ENCODE data around the gene DNAJC10.

DNA sequence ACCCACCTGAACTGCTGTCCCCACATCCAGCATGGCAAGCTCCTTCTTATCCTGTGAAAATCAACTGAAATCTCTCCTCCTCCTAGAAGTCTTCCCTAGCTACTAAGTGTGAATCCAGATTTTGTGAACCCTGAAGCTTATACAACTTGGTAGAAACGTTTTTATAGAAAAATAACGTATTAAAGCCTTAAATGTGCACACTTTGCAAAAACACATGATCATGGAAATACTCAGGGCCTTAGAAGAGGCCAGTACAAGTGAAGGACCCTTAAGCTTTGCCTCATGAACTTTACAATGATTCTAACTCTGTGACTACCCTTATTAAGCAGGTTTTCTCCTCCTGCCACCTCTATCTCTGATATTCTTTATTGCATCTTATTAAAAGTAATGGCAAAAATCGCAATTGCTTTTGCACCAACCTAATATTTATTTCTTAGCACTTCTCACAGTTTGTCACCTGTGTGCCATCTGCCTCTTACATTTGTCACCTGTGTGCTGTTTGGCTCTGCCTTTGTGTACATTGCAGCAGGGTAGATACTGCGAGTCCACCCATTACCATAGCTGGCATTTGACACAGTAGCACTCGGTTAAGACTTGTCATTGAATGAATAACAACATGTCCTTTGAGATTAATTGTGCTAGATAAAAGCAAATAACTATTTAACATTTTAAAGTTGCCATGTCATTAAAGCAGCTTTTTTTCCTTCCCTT, 108.2 kb downstream of the DNAJC10 start:
- TF ChIP-seq, protein P1, sequence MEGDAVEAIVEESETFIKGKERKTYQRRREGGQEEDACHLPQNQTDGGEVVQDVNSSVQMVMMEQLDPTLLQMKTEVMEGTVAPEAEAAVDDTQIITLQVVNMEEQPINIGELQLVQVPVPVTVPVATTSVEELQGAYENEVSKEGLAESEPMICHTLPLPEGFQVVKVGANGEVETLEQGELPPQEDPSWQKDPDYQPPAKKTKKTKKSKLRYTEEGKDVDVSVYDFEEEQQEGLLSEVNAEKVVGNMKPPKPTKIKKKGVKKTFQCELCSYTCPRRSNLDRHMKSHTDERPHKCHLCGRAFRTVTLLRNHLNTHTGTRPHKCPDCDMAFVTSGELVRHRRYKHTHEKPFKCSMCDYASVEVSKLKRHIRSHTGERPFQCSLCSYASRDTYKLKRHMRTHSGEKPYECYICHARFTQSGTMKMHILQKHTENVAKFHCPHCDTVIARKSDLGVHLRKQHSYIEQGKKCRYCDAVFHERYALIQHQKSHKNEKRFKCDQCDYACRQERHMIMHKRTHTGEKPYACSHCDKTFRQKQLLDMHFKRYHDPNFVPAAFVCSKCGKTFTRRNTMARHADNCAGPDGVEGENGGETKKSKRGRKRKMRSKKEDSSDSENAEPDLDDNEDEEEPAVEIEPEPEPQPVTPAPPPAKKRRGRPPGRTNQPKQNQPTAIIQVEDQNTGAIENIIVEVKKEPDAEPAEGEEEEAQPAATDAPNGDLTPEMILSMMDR (IDR thresholded peaks at IDR 0.05; ENCODE audit: low read depth, low read length, poor library complexity, severe bottlenecking), result no peak
- no peak for TF ChIP-seq EZH2phosphoT487 (IDR thresholded peaks at IDR 0.05; ENCODE audit: borderline replicate concordance, low read length)

Data from DOHH2 (cell line).